GM18526 (cell line): ENCODE results near the gene FHAD1.

ENCODE experiments used
- POLR2A ChIP-seq: IDR thresholded peaks from 3 replicates; pipeline ENCODE4 v1.6.1; 2011; ENCODE audit not compliant: insufficient read length; ENCODE audit errors: extremely low read depth

The FHAD1 gene

DNA sequence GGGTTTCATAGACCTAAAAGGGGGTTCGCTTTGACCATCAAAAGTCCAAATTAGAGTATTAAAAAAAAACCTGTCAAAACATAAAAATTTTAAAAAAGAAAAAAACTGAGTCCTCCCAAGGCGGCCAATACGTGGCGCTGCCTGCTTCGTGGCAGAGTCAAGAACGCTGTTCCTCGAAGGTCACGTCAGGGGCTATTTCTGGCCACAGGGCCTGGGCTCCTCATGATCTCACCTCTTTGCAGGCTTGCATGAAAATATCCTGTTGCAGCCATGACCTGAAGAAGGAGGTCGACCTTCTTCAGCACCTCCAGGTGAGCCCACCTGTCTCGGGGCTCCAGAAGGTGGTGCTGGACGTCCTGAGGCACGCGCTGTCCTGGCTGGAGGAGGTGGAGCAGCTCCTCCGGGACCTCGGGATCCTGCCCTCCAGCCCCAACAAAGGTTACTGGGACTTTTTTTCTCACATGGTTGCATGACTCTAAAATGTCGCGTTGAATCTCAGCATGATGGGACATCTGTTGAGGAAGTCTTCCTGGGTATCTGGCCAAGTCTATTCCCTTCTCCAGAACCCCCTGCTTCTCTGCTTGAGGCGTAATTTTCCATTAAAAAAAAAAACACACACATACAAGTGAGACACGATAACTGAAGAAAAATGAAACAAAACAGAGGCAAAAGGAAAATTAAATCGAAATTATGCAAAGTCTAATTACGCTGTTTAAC is 82.2 kb downstream of the FHAD1 start:
- no peak for TF ChIP-seq POLR2A

DNA sequence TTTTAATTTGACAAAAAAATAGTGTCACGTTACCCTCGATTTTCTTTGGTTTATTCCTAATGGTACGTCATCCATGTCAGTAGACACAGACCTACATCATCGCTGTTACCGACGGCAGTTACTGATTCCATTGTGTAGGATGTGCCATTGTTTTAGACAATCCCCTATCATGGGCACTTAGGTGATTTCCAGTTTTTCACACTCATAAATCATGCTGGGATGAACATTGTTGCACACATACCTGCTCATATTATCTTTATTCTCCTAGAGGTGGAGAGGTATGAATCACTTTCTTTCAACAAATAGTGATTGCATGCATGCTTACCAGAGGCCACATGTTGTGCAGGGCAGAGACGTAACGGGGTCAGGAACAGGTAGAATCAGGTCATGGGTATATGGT is 83.0 kb downstream of the FHAD1 start:
- TF ChIP-seq POLR2A, result no peak

DNA sequence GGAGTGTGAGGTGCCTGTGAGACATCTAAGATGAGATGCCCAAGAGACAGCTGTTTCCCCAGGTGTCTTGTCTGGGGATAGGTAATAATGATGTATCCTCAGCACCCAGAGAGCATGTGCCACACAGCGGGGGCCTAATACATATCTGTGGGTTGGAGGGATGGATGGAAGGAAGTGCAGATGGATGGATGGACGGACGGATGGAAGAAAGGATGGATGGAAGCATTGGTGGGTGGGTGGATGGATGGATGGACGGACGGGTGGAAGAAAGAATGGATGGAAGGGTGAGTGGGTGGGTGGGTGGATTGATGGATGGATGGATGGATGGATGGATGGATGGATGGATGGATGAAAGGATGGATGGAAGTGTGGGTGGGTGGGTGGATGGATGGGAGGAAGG is 84.2 kb downstream of the FHAD1 start:
- no peak for TF ChIP-seq POLR2A

DNA sequence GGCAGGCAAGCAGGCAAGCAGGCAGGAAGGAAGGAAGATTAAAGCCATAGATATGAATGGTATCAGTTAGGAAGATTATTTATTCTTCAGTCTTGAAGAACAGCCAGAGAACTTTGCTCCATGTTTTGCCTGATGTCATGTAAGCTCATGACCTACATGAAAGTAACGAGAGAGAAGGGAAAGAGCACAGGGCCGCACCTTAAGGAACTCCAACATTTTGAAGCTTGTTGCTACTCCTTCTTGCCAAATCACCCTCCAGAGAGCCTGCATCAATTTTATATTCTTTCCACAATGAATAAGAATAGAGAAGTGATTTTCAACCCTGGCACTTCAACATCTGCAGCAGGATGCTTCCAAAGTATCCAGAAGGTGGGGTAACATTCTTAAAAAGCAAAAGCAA is 84.7 kb downstream of the FHAD1 start:
- TF ChIP-seq POLR2A, result no peak

DNA sequence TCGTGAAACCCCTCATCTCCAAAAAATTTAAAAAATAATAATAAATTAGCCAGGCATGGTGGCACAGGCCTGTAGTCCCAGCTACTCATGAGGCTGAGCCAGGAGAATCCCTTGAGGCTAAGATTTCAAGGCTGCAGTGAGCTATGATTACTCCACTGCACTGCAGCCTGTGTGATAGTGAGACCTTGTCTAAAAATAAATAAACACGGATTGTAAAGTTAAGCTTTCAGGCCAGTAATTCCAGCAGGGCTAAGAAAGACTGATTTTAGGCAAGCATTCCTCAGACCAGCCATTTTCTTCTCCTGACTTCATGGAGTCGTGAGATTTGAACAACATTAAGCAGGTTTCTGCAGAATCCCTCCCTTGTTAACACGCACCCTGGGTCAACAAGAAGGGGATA is 85.5 kb downstream of the FHAD1 start:
- TF ChIP-seq POLR2A, result no peak

DNA sequence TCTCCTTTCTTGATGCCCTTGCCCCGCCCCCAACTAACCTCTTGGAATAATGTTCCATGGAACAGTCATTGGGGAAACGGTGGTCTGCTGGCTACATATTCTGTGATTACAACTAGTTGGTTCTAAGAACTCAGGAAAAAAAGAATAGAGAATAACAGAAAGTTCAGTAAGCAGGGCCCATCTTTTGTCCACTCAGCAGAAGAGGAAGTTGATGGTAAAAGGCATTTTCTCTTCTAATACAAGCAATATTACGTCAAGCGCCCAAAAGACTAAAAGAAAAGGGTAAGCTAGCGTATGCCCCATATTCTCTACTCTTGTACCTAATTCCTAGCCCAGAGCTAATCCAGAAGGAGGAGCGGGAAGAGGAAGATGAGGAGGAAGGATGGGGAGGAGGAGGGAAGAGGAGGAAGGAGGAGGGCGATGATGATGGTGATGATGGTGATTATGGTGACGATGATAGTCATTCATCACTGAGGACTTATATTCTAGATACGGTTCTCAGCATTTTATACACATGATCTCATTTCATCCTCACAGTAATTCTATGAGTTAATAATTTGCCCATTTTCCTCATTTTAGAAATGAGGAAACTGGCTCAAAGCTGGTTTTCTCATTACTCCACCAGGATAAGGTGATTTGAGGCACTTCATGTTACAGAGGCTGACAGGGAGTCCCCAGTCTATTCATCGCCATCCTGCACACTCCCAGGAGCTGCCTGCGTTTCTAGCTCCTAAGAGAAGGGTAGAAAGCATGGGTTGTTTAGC is 86.1 kb downstream of the FHAD1 start:
- TF ChIP-seq POLR2A, result no peak

DNA sequence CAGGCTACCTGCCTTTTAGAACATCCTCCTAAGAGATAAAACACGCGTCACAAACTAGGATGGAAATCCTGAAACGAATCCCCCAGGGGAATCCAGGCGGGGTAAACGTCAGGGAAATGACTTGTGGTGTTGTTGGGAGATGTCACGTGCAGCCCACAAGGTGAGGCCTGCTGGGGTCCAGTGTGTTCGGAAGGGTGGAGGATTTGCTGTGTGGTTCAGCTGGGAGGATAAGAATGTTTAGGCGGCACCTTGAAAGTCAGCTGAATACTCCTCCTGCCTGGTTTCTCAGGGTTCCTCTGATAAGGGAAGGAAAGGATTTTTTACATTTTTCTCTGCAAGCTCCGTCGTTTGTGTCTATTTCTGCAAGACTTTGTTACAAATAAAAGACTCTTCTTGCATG is 88.0 kb downstream of the FHAD1 start:
- no peak for TF ChIP-seq POLR2A

DNA sequence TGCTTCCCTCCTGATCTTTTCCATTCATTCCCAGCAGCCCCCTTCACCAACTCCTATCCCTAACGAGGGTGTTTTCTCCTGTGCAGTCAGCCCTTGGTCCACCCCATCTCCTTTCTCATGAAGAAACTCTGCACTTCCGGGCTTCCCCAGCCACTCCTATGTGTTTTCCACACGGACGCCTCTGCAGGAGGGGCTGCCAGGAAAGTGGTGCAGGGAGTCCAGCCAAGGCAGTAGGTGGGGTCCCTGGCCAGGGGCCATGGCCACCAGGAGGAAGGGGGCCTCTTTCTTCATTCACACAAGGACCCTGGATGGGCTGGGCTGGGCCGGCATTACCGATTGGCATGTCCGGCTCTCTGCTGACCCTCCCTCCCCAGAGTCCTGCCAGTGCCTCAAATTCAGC is 89.8 kb downstream of the FHAD1 start:
- TF ChIP-seq POLR2A, result no peak

DNA sequence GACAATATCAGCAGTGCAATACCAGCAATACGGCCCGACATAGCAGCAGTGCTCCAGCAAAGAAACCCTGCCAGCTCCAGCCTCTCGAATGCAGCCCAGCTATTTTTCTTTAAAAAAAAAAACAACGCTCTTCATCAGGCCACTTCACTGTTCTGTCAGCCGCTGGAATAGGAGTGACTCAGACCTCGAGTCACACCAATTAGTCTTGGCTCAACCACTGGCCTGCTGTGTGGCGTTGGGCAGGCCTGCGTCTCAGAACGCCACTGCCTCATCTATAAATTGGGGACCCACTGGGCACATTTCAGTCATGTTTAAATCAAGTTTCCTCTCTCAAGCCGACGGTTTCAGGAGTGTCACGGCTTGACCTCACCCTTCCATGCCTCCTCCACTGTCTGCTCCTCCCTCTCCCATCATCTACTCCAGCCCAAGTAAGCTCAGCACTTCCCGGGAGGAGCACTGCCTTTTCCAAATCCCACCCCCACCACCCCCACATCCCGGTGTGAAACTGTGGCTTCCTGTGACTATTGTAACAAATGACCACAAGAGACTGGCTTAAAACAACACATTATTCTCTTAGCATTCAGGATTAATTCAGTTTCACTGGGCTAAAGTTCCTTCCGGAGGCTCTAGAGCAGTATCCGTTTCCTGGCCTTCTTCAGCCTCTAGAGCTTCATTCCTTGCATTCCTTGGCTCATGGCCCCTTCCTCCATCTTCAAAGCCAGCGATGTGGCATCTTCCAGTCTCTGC is 90.8 kb downstream of the FHAD1 start:
- TF ChIP-seq POLR2A, result no peak

DNA sequence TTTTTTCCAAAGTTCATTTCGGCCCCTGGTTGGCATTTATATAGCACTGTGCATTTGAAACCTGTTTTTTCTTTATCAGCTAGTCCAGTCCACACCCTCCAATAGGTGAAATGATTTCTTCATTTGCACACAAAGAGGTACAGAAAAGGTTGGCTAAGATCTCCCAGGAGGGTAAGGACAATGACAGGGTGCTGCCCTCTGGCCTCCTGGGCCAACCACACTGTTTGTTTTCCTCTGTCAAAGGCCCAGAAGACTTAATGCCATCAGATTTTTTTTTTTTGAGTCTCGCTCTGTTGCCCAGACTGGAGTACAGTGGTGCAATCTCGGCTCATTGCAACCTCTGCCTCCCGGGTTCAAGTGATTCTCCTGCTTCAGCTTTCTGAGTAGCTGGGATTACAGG is 92.5 kb downstream of the FHAD1 start:
- TF ChIP-seq POLR2A, result no peak

DNA sequence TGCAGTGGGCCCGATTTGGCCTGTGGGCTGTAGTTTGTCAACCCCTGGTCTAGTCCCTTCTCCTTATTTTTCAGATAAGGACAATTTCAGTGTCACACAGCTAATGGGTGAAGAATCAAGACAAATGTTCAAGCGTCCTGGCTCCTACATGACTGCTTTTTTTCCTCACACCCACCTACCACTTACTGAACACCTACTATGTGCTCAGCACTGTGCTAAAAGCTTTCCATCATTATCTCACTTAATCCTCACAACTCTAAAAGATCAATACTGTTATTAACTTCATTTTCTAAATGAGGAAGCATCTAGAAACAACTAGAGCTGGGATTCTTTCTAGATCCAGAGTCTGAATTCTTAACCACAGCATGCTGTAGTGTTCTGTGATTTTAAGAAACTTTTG is 94.2 kb downstream of the FHAD1 start:
- no peak for TF ChIP-seq POLR2A

DNA sequence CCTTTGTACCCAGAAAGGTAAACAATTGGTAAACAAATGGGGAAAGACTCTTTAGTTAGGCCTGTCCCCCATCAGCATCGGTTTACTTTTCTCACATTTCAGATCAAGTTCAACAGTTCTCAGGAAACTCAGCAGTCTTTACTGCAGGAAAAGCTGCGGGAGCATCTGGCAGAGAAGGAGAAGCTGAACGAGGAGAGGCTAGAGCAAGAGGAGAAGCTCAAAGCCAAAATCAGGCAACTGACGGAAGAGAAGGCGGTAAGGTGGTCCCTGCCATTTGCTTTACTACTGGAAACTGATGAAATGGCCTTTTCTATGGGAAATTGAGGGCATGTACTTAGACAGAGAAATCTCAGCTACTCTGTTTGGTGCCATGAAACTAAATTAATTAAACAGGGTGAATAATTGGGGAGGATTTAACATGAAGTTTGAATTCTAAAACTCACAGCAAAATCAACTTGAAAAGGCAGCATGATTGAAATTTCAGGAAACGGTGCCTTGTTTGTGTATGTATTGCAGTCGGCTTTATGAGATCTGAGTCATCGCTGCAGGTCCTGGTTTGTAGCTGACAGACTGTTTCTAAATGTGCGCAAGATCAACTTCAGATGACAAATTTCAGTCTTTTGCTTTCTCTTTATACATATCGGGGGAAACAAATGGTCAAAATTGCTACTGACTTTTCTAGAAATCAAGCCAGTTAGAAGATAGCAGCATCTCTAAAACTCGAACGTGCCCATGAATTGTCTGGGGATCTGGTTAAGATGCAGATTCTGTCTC is 94.8 kb downstream of the FHAD1 start:
- no peak for TF ChIP-seq POLR2A

DNA sequence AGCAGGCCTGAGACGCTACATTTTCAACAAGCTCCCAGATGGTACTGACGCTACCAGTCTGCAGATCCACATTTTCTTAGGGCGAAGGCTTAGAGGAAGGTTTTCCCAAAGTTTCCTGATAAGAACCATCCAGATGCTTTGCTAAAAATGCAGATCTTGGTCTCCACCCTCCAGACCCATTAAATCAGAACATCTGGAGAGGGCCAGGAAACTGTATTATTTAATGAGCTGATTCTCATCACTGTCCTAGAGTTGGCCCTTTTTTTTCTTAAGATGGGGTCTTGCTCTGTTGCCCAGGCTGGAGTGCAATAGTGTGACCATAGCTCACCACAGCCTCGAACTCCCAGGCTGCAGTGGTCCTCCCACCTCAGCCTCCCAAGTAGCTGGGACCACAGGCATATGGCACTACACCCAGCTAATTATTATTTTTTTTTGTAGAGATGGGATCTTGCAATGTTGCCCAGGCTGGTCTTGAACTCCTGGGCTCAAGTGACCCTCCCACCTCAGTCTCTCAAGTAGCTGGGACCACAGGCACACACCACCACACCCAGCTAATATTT is 95.5 kb downstream of the FHAD1 start:
- TF ChIP-seq POLR2A, result no peak

DNA sequence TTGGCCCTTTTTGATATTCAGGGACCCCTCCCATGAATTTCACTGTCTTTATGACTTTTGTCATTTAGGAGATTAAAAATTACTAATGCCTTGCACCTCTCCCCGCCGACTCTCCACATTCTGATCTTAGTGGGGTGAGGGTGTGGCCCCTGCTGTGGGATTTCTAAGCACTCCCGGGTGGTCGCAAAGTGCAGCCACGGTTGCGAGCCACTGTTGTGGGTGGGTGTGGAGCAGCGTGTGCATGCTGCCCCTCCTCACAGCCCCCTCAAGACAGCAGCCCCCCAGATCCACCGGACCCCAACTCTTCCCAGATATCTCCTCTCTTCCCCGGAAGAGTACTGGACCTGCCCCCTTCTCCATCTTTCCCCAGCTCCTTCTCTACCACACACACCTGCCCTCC is 96.1 kb downstream of the FHAD1 start:
- no peak for TF ChIP-seq POLR2A

DNA sequence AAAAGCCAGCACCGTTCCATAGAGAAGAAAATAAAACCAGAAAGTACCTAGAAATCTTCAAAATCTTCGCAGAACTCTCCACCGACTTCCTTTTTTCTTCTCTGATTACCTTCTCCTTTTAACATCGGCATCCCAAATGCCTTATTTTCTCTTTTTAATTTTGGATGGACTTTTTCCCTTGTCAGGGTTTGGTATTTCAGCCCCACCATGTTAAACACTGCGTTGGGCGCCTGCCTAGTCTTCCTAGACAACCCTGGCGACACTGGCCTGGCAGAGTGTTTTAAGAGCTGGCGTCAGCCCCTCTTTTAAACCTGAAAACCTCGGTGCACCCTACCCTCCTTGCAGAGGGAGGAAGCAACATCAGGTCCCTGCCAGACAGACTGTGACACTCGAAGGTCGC is 96.7 kb downstream of the FHAD1 start:
- TF ChIP-seq POLR2A, result no peak
